ENCODE data around the gene ATP8A2.

GRCh38 chr13:25762795-25763377 lies 391.1 kb downstream of the ATP8A2 start:
- TF ChIP-seq CTCF (IDR thresholded peaks at IDR 0.05) (no peak), POLR2A (IDR thresholded peaks at IDR 0.05) (no peak)
